HG03521 (cell line): ENCODE results near the gene ACOD1.

ENCODE experiments used
- ATAC-seq: cut with Tn5 transposase; IDR thresholded peaks from one replicate; pipeline ENCODE4 v1.9.1; 2021; ENCODE audit warnings: mild to moderate bottlenecking, moderate library complexity; ENCODE audit not compliant: unreplicated experiment

ACOD1 gene

DNA sequence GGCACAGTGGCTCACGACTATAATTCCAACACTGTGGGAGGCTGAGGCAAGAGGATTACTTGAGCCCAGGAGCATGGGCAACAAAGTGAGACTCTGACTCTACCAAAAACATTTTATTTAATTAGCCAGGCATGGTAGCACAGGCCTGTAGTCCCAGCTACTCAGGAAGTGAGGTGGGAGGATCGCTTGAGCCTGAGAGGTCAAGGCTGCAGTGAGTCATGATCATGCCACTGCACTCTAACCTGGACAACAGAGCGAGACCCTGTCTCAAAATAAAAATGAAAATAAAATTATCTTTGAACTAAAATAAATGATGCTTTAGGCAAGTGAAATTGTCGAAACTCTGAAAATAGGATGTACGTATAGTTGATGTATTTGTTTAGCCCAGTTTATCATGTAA lies 35.4 kb downstream of the ACOD1 start:
- ATAC-seq = no peak

DNA sequence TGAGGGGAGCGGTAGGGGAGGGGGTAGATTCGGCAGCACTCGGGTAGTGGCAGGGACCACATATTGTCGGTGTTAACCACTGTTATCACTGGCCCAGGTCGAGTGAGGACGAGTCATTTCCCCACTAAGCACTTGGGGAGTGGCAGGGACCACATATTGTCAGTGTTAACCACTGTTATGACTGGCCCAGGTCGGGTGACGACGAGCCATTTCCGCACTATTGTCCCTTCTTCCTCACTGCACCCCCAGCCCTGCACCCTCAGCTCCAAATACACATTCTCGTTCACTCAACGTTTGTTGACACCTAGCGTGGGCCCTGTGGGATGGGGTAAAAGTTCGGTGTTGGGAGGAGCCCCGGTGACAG lies 43.1 kb downstream of the ACOD1 start:
- peak; percentile 64 for ATAC-seq

DNA sequence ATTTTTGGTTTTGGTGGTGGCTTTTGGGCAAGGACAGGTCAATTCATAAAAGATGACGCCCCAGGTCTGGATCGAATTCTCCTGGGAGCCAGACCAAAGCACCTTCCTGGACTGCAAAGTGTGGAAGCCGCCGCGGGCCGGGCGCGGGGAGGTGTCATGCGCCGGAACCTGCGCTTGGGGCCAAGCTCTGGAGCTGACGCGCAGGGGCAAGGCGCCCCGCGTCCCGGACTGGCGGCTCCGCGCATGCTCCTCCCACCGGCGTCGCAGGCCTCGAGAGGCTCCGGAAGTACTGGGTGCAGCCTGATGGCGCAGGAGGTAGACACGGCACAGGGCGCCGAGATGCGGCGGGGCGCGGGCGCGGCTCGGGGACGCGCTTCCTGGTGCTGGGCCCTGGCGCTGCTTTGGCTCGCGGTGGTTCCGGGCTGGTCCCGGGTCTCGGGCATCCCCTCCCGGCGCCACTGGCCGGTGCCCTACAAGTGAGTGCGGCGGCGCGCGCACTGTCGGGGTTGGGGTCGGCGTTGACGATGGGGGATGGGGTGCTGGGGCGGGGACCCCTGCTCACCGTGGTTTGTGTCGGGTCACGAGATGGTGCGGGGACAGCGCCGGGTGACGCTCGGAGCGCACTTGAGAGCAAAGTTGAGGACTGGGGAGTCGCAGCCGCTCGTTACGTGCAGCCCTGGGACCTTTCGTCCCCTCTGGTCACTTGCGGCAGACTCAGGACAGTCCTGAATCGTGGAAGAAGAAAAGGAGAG lies 43.7 kb downstream of the ACOD1 start, which contains the start of gene CLN5:
Gene CLN5, plus strand, starts transcription at position 286 of the 752 bp plus-strand sequence. Its CDS starts 18 bp downstream, at position 304.
- peak; percentile 92 for ATAC-seq

DNA sequence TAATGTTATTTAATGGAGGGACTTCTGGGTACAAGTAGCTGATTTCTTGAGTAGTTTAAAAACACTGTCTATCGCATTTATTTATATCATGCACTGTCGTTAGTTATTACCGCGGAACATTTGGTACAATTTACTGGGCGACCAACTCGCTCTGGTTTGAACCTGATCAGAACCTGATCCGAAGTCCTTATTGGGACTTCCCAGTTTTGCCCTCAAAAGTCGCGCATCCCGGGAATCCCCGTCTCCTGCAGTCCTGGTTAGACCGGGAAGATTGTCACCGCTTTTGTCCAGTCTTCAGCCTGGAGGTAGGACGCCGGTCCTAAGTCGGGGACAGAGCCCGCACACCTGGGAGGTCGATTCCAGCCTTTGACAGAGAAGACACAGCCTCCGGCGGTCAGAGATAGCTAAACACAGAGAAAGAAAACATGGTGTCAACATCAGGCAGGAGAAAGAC lies 44.3 kb downstream of the ACOD1 start:
- ATAC-seq = no peak

DNA sequence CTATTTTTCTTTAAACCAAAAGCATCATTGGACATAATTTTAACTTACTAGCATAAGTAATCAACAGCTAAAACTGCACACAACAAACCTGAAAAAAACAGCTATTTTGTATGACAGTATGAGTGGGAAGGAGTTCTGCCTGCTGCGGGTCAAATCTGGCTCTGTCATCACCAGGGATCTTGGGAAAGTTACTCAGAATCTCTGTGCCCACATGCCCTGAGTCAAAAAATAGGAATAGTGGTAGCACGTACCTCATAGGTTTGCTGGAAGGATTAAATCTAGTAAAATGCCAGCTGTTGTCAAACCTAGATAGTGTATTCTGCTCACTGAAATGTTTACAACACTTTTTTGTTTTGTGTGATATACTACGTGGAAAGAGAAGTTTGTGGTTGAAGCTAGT lies 44.7 kb downstream of the ACOD1 start:
- ATAC-seq = no peak

DNA sequence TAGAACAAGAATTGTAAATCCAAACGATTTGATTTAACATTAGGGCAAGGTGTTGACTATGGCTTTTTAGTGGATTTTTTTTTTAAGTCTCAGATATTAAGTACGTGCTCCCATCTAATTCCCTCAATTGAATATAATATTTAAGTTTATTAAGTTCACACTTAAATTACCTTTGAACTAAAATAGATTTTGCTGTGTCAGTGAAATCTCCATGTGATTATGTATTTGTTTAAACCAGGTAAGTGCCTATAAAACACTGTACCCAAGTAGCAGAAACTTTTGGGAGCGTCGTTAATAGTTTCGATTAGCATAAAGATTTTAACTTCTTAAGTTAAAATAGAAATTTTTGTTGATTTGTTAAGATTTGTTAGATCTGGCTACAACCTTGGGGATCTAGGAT lies 45.2 kb downstream of the ACOD1 start:
- ATAC-seq = no peak

DNA sequence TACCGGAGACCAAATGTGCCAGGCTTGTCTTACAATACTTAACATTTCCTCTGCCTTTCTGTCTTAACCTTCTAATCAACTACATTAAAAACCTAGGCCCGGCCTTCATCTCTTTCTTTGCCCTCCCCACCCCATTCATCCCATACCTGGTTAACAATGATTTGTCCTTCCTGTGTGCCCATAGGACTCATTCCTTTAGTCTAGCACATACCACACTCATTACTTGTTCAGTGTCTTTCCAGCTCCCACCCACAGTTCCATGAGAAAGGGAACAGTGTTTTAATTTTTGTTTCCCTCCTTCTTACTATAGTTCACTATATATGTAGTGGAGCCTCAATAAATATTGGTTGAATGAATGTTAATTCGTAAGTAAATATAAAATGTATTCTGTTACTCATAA lies 46.0 kb downstream of the ACOD1 start:
- no peak for ATAC-seq

DNA sequence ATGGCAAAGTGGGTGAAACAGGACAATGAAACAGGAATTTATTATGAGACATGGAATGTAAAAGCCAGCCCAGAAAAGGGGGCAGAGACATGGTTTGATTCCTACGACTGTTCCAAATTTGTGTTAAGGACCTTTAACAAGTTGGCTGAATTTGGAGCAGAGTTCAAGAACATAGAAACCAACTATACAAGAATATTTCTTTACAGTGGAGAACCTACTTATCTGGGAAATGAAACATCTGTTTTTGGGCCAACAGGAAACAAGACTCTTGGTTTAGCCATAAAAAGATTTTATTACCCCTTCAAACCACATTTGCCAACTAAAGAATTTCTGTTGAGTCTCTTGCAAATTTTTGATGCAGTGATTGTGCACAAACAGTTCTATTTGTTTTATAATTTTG lies 52.2 kb downstream of the ACOD1 start:
- ATAC-seq = no peak

DNA sequence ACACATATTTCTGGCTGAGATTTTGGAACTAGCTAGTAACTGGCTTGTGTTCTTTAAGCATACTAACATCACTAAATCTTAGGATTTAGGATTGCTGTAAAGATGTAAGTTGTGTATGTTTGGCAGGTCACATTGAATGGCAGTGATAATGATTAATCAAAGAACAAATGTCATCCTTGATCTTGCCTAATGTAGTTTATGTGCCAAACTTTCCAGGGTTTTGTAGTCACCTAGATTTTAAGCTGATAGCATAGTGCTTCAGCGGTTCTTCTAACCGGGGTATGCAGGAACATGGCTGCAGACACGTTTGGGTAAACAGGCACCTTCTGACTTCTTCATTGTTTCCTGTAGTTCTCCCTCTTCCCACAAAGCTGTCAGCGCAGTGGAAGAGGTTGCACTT lies 53.2 kb downstream of the ACOD1 start:
- no peak for ATAC-seq

DNA sequence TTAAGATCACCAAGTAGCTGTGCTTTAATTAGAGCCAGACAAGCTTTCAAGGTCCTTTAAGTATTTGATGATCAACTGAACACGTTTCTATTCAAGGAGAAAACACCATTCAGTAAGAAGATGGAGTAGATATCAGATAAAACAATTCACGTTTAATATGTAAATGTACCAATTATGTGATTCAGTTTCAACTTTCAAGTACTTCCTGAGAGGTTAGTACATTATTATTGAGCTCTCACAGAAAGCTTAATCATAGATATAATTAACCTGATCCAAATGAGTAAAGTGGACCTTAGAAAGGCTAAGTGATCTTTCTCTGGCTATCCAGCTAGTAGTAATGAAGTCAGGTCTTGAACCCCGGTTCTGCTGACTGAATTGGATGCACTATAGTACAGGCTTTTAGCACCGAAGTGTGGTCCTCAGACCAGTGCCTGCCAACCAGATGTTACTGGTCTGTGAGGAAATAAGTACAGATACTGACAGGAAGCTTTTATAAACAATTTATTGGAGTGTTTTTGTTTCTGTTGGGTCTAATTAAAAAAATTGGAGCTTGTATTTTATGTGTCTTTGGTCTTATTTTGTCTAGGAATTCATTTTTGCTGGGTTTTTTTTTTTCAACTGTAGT lies 53.8 kb downstream of the ACOD1 start:
- no peak for ATAC-seq

DNA sequence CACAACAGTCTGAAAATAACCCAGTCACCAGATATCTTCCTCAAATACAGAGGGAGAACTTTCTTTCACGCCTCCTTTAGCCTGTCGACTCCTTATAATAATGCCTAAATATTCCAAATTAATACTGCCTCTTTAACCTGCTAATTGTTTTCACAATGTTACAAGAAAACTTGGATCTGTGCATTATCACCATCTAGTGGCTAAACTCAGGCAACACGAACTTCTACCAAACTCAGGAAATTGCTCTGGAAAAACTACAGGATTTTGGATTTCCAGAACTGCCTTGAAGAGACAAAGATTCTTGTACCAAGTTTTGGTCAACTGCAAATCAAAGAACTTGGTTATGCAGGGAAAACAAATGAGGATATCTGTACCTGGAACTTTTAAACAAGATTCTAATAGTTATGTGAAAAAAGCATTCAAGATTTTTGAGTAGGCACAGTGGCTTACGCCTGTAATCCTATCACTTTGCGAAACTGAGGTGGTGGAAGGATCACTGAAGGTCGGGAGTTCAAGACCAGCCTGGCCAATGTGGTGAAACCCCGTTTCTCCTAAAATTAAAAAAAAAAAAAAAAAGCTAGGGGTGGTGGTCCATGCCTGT lies 54.4 kb downstream of the ACOD1 start:
- no peak for ATAC-seq
